ENCODE results near the gene SST. TPM values are rescaled to one million over a fixed set of nuclear protein-coding genes. Genes with fewer than 3 reads are reported as not detected.

SST gene
- total and polyA plus RNA-seq, 12 donors: 0.23 TPM; not detected in 11

GRCh38 chr3:187706971-187707370 lies 36.8 kb upstream of the SST start:
- DNase-seq (peak in 1 of 2 donors; percentile 44), ATAC-seq (no peak)
- intact Hi-C loops (cut with DNase I): no loop called here
- 82 to 87% methylated on average over 2 of the region's 2 CpGs for WGBS, 2 donors
- Histone ChIP-seq H3K4me1 (peaks cover 0 to 22% (median 0%) of the 10 kb centered on the region in 9 donors), H3K9me3 (no peaks in the 10 kb centered on the region), H3K36me3 (no peaks in the 10 kb centered on the region), H3K27ac (no peak overlapping the region), H3K27me3 (no peaks in the 10 kb centered on the region), H3K4me3 (no peak overlapping the region)
- no peak for TF ChIP-seq CTCF (IDR thresholded peaks at IDR 0.05)

- DNase-seq (no peak), ATAC-seq (peak; percentile 42 to 94 (median 86))
- Histone ChIP-seq H3K4me3 (no peak overlapping the region), H3K4me1 (peaks cover 0 to 22% (median 0%) of the 10 kb centered on the region in 9 donors), H3K9me3 (no peaks in the 10 kb centered on the region), H3K36me3 (no peaks in the 10 kb centered on the region), H3K27ac (peak overlapping the region in 6 of 10 donors; percentile 13 to 68 (median 52)), H3K27me3 (no peaks in the 10 kb centered on the region)
- intact Hi-C loops (cut with DNase I): no loop called here
- no peak for TF ChIP-seq CTCF (IDR thresholded peaks at IDR 0.05)
These were observed 35.0 kb upstream of the SST start for GRCh38 chr3:187705164-187705563.

DNA sequence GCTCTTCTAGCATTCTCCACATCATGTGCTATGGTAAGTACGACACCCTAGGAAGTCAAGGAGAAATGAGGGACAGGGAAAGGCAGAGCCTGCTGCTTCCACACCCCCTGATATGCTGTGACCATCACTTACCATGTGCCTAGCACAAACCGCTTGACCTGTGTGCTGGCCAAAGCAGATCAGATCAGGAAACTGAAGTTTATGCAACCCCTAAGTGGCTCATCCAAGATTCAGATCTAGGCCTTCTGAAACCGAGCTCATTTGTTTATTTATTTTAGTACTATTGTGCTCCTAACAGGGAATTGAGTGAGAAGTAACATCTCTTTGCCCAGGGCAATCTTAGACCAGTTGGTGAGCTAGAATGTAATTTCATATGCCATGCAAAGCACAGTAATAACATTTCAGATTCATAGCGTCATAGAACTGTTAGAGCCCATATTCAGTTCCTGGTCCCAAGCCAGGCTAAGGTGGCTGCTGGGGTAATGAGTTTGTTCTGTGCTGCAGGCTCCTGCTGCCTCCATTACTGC lies 32.4 kb upstream of the SST start, which contains the start of gene RTP2:
TSS of gene RTP2 (minus strand) at position 51 of the 527 bp plus-strand sequence. CDS start 429 bp downstream, outside the sequence.
- Histone ChIP-seq H3K27ac (no peak within 1 kb of the TSS), H3K4me3 (no peak within 1 kb of the TSS), H3K36me3 (no peaks in the 10 kb centered on the region), H3K27me3 (no peaks in the 10 kb centered on the region), H3K4me1 (peaks cover 0 to 22% (median 0%) of the 10 kb centered on the region in 9 donors), H3K9me3 (no peaks in the 10 kb centered on the region)
- no peak for TF ChIP-seq CTCF (IDR thresholded peaks at IDR 0.05)
- intact Hi-C loops (cut with DNase I): no loop called here
- ATAC-seq (no peak), DNase-seq (no peak)
- 59 to 62% methylated on average over 4 of the region's 4 CpGs for WGBS, 2 donors

GRCh38 chr3:187700249-187700648 lies 30.1 kb upstream of the SST start:
- ATAC-seq: no peak

More at GRCh38 chr3:187700249-187700648, 30.1 kb upstream of the SST start:
- Histone ChIP-seq H3K27me3 (no peaks in the 10 kb centered on the region), H3K9me3 (no peaks in the 10 kb centered on the region), H3K4me3 (no peak overlapping the region), H3K4me1 (peaks cover 0 to 22% (median under 1%) of the 10 kb centered on the region in 9 donors), H3K27ac (no peak overlapping the region), H3K36me3 (no peaks in the 10 kb centered on the region)
- TF ChIP-seq CTCF (IDR thresholded peaks at IDR 0.05): no peak
- no peak for DNase-seq
- intact Hi-C loops (cut with DNase I): no loop called here
- 94 to 97% methylated on average over 2 of the region's 2 CpGs for WGBS, 2 donors

Data from heart right ventricle (tissue), 16 donors.